ENCODE results near the gene PELI1.

PELI1 gene

DNA sequence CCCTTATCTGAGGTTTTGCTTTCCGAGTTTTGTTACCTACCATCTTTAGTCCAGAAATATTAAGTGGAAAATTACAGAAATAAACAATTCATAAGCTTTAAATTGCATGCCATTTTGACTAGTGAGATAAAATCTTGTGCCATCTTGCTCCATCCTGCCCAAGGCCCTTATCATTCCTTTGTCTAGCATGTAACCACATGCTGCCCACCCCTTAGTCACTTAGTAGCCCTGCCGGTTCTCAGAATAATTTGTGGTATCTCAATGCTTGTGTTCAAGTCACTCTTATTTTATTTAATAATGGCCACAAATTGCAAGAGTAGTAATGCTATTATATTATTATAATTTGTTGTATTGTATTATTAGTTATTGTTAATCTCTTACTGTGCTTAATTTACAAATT, 88.2 kb downstream of the PELI1 start:
- no peak overlapping the region for H3K4me3 ChIP-seq (ENCODE audit: low read length)
- H3K4me2 ChIP-seq (ENCODE audit: low read length) = no peak overlapping the region
- H3K9me2 ChIP-seq (replicated peaks; ENCODE audit: control insufficient read depth, low read length) = no peaks in the 10 kb centered on the region
- H4K20me1 ChIP-seq (ENCODE audit: control insufficient read depth, insufficient read depth, low read depth, low read length) = no peaks in the 10 kb centered on the region
- peaks cover 15% of the 10 kb centered on the region; the same call in 1 of the 2 replicates for H3K79me2 ChIP-seq (ENCODE audit: control insufficient read depth, low read length)
- peaks cover 24% of the 10 kb centered on the region for H3K36me3 ChIP-seq (ENCODE audit: control insufficient read depth, low read length)
- no peaks in the 10 kb centered on the region for H3K27me3 ChIP-seq (ENCODE audit: control insufficient read depth, low read length)
- TF ChIP-seq, protein P1, sequence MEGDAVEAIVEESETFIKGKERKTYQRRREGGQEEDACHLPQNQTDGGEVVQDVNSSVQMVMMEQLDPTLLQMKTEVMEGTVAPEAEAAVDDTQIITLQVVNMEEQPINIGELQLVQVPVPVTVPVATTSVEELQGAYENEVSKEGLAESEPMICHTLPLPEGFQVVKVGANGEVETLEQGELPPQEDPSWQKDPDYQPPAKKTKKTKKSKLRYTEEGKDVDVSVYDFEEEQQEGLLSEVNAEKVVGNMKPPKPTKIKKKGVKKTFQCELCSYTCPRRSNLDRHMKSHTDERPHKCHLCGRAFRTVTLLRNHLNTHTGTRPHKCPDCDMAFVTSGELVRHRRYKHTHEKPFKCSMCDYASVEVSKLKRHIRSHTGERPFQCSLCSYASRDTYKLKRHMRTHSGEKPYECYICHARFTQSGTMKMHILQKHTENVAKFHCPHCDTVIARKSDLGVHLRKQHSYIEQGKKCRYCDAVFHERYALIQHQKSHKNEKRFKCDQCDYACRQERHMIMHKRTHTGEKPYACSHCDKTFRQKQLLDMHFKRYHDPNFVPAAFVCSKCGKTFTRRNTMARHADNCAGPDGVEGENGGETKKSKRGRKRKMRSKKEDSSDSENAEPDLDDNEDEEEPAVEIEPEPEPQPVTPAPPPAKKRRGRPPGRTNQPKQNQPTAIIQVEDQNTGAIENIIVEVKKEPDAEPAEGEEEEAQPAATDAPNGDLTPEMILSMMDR (IDR thresholded peaks at IDR 0.05; ENCODE audit: low read depth, low read length, poor library complexity, severe bottlenecking) = no peak
- TF ChIP-seq EZH2phosphoT487 (IDR thresholded peaks at IDR 0.05; ENCODE audit: borderline replicate concordance, low read length) = no peak
- H3K9me3 ChIP-seq (ENCODE audit: control insufficient read depth, insufficient read depth, low read length) = no peaks in the 10 kb centered on the region
- peaks cover 80% of the 10 kb centered on the region for H3K4me1 ChIP-seq (ENCODE audit: control insufficient read depth, low read length)
- H3F3A ChIP-seq (ENCODE audit: control insufficient read depth, insufficient read depth) = peaks cover 6% of the 10 kb centered on the region
- H3K27ac ChIP-seq (ENCODE audit: low read depth, low read length) = no peak overlapping the region

DNA sequence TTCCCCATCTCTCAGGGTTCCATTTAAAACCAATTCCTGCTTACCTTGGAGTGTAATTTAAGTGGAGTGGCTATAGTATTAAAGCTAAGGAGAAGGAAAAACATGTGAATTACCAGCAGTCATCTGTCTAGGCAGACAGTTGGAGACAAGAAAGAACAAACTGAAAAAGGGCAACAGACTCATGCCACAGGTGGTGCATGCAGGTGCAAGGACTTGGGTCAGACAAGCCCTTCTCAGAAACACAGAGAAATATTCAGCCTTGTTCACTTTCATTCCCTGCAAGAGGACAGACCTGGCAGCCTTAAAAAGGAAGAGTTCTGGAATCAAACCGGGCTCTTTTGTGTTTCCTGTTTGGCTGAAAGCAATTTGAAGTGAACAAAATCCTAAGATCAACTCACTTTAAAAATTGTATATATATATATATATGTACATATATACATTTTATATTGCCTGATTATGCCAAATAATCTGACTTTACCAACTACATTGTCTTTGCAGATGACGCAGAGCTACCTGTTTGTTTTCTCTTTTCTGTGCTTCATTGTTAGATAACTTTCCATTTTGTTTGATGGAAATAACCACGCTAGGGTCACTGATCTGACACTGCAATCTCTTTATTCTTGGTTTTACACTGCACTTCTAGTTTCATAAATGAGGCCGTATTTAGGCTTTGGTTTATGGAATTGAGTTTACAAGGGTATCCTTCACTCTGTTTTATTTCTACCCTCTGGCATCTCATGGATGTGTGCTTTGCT, 89.9 kb downstream of the PELI1 start:
- Histone ChIP-seq H3K79me2 (ENCODE audit: control insufficient read depth, low read length) (peaks cover 15% of the 10 kb centered on the region), H3K27me3 (ENCODE audit: control insufficient read depth, low read length) (no peaks in the 10 kb centered on the region), H3F3A (ENCODE audit: control insufficient read depth, insufficient read depth) (peaks cover 6% of the 10 kb centered on the region), H3K4me2 (ENCODE audit: low read length) (peak overlapping the region; percentile 58), H3K36me3 (ENCODE audit: control insufficient read depth, low read length) (peaks cover 17% of the 10 kb centered on the region), H3K4me3 (ENCODE audit: low read length) (peak overlapping the region; percentile 42), H3K9me3 (ENCODE audit: control insufficient read depth, insufficient read depth, low read length) (no peaks in the 10 kb centered on the region), H3K4me1 (ENCODE audit: control insufficient read depth, low read length) (peaks cover 88% of the 10 kb centered on the region), H3K9me2 (replicated peaks; ENCODE audit: control insufficient read depth, low read length) (no peaks in the 10 kb centered on the region), H4K20me1 (ENCODE audit: control insufficient read depth, insufficient read depth, low read depth, low read length) (no peaks in the 10 kb centered on the region), H3K27ac (ENCODE audit: low read depth, low read length) (peak overlapping the region; percentile 67)
- TF ChIP-seq, protein P1 (IDR thresholded peaks at IDR 0.05; ENCODE audit: low read depth, low read length, poor library complexity, severe bottlenecking) = no peak
- no peak for TF ChIP-seq EZH2phosphoT487 (IDR thresholded peaks at IDR 0.05; ENCODE audit: borderline replicate concordance, low read length)

DNA sequence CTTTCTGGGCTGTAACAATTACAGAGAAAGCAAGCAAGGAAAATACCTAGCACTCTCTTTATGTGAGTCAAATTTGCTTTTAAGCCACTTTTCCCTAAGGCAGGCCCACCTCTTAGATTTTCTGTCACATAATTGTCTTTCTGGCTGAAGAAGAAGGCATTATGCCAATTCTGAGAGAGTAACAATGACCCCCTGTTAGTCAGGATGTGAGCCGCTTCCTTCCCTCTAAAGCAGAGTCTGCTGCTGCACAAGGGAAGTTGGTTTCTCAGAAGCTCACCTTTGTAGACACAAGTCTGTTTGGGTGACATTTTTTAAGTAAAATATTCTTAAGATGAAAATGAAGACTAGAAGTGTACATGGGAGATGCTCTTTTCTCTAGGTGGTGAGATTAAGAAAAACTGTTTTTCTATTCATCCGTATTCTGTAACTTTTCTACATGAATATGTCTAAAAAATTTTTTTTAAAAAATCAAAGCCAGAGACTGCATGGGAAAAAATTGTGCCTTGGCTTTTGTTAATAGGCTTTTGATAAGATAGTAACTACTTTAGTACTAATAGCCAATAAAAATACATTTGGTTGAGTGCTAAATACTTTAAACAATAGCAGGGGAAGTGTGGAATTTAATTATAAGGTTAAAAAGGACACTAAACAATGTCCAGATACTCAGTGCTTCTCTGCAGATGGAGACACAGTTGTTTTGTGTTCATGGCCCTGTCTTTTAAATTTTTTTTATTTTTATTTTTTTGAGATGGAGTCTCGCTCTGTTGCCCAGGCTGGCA, 91.6 kb downstream of the PELI1 start:
- H3K79me2 ChIP-seq (ENCODE audit: control insufficient read depth, low read length) = peaks cover 15% of the 10 kb centered on the region
- H3K9me3 ChIP-seq (ENCODE audit: control insufficient read depth, insufficient read depth, low read length) = no peaks in the 10 kb centered on the region
- H3F3A ChIP-seq (ENCODE audit: control insufficient read depth, insufficient read depth) = peaks cover 6% of the 10 kb centered on the region
- peaks cover 75% of the 10 kb centered on the region for H3K4me1 ChIP-seq (ENCODE audit: control insufficient read depth, low read length)
- H3K4me3 ChIP-seq (ENCODE audit: low read length) = peak overlapping the region; percentile 42
- no peaks in the 10 kb centered on the region for H3K27me3 ChIP-seq (ENCODE audit: control insufficient read depth, low read length)
- H3K36me3 ChIP-seq (ENCODE audit: control insufficient read depth, low read length) = peaks cover 13% of the 10 kb centered on the region
- no peak for TF ChIP-seq EZH2phosphoT487 (IDR thresholded peaks at IDR 0.05; ENCODE audit: borderline replicate concordance, low read length)
- no peaks in the 10 kb centered on the region for H4K20me1 ChIP-seq (ENCODE audit: control insufficient read depth, insufficient read depth, low read depth, low read length)
- H3K27ac ChIP-seq (ENCODE audit: low read depth, low read length) = peak overlapping the region; percentile 67
- no peaks in the 10 kb centered on the region for H3K9me2 ChIP-seq (replicated peaks; ENCODE audit: control insufficient read depth, low read length)
- peak overlapping the region; percentile 58 for H3K4me2 ChIP-seq (ENCODE audit: low read length)

All from DOHH2 (cell line).